ENCODE results near the gene MEX3D. TPM values are rescaled to one million over a fixed set of nuclear protein-coding genes. Genes with fewer than 3 reads are reported as not detected.
"Not testable (repeated sequence)": the region's sequence is repeated elsewhere in the genome, so short reads cannot be mapped to it uniquely, and the experiment has no call there.

The MEX3D gene
- total RNA-seq, 1 donor from 2014 or later: 43.4 TPM

DNA sequence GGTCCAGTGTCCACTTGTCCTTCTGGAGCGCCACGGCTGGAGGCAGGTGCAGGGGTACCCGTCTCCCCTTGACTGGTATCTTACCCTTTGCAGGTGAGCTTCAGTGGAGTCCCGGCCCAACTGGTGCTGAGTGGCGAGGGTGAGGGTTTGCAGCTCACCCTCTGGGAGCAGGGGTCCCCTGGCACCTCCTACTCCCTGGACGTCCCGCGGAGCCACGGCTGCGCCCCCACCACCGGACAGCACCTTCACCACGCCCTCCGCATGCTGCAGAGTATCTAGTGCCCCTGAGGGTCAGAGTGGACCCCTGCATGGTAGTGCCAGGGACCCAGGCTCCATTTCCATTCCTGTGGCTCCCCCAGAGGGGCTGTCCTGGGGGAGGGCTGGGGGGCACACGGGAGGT lies 33.2 kb downstream of the MEX3D start:
- Histone ChIP-seq H3K36me3 (ENCODE audit: control insufficient read depth, insufficient read depth, low read length) (no peaks in the 10 kb centered on the region), H3K27me3 (ENCODE audit: control insufficient read depth, insufficient read depth, low read length) (no peaks in the 10 kb centered on the region), H3K4me3 (ENCODE audit: low read depth, low read length) (no peak overlapping the region)
- DNase-seq (ENCODE audit: low read depth) (no peak), FAIRE-seq (no peak)
- TF ChIP-seq CTCF (IDR thresholded peaks at IDR 0.05; ENCODE audit: insufficient read depth, low read length, severe bottlenecking): no peak

DNA sequence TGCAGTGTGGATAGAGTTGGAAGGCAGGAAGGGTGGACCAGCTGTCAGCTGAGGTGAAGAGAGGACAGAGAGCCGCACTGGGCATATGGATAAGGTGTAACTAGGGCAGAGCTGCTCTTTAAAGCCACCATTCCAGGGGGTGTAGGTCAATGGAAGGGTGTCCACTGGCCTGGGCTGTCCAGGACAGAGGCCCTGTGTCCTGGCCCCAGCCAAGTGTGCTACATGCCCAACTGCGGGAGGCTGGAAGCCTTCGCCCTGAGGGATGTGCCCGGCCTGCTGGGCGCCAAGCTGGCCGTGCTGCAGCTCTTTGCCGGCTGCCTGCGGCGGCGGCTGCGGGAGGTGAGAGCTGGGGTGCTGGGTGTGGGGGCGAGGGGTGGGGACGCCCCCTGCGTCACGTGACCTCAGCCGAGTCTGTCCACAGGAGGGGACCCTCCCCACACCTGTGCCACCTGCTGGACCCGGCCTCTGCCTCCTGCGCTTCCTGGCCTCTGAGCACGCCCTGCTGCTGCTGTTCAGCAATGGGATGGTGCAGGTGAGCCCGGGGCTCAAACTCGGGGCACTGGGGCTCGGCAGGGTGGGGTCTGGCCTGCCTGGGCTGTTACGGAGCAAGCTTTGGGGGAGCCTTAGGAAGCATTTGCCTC lies 34.5 kb downstream of the MEX3D start:
- no peak for TF ChIP-seq CTCF (IDR thresholded peaks at IDR 0.05; ENCODE audit: insufficient read depth, low read length, severe bottlenecking)
- DNase-seq (ENCODE audit: low read depth): no peak
- Histone ChIP-seq H3K4me3 (ENCODE audit: low read depth, low read length) (no peak overlapping the region), H3K36me3 (ENCODE audit: control insufficient read depth, insufficient read depth, low read length) (no peaks in the 10 kb centered on the region), H3K27me3 (ENCODE audit: control insufficient read depth, insufficient read depth, low read length) (no peaks in the 10 kb centered on the region)
- no peak for FAIRE-seq

GRCh38 chr19:1532003-1532402 lies 36.1 kb downstream of the MEX3D start:
- no peak overlapping the region for H3K4me3 ChIP-seq (ENCODE audit: low read depth, low read length)
- FAIRE-seq: no peak
- no peak for DNase-seq (ENCODE audit: low read depth)
- no peaks in the 10 kb centered on the region for H3K36me3 ChIP-seq (ENCODE audit: control insufficient read depth, insufficient read depth, low read length)
- no peak for TF ChIP-seq CTCF (IDR thresholded peaks at IDR 0.05; ENCODE audit: insufficient read depth, low read length, severe bottlenecking)
- H3K27me3 ChIP-seq (ENCODE audit: control insufficient read depth, insufficient read depth, low read length): no peaks in the 10 kb centered on the region

DNA sequence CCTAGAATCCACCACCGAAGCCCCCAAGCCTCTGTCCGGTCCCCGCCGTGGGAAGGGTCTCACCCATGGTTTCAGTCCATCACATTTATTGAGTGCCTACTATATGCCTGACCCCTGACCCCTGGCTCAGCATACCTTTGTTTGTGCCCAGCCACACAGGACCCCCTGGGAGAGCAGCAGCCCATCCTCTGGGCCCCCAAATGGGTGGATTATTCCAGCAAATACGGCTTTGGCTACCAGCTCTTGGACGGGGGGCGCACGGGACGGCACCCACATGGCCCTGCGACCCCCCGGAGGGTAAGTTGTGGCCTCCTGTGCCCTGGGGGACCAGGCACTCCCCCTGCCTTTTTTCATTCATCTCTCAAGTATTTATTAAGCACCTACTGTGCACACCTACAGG lies 36.5 kb downstream of the MEX3D start:
- FAIRE-seq (no peak), DNase-seq (ENCODE audit: low read depth) (no peak)
- no peaks in the 10 kb centered on the region for H3K36me3 ChIP-seq (ENCODE audit: control insufficient read depth, insufficient read depth, low read length)
- no peak overlapping the region for H3K4me3 ChIP-seq (ENCODE audit: low read depth, low read length)
- no peaks in the 10 kb centered on the region for H3K27me3 ChIP-seq (ENCODE audit: control insufficient read depth, insufficient read depth, low read length)
- no peak for TF ChIP-seq CTCF (IDR thresholded peaks at IDR 0.05; ENCODE audit: insufficient read depth, low read length, severe bottlenecking)

DNA sequence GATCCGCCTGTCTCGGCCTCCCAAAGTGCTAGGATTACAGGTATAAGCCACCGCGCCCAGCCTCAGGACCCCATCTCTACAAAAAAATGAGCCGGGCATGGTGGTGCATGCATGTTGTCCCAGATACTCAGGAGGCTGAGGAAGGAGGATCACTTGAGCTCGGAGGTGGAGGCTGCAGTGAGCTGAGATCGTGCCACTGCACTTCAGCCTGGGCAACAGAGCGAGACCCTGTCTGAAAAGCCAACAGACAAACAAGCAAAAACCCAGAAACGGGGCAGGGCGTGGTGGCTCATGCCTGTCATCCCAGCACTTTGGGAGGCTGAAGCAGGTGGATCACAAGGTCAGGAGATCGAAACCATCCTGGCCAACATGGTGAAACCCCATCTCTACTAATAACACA lies 37.3 kb downstream of the MEX3D start:
- FAIRE-seq; H3K4me3 ChIP-seq (ENCODE audit: low read depth, low read length); DNase-seq (ENCODE audit: low read depth); H3K36me3 ChIP-seq (ENCODE audit: control insufficient read depth, insufficient read depth, low read length); H3K27me3 ChIP-seq (ENCODE audit: control insufficient read depth, insufficient read depth, low read length): not testable (repeated sequence)

- peaks cover 5% of the 10 kb centered on the region for H3K27me3 ChIP-seq (ENCODE audit: control insufficient read depth, insufficient read depth, low read length)
- no peak for DNase-seq (ENCODE audit: low read depth)
- no peak for TF ChIP-seq CTCF (IDR thresholded peaks at IDR 0.05; ENCODE audit: insufficient read depth, low read length, severe bottlenecking)
- H3K36me3 ChIP-seq (ENCODE audit: control insufficient read depth, insufficient read depth, low read length): no peaks in the 10 kb centered on the region
- no peak for FAIRE-seq
- H3K4me3 ChIP-seq (ENCODE audit: low read depth, low read length): no peak overlapping the region
Measured at GRCh38 chr19:1529430-1529816, 38.7 kb downstream of the MEX3D start.

All from bronchial epithelial cell (primary cell).